H1 (cell line): ENCODE measurements around the gene AGER. TPM values are rescaled to one million over a fixed set of nuclear protein-coding genes. Genes with fewer than 3 reads are reported as not detected.

Source experiments
- CTCF ChIA-PET: fragments of 300-600 bp; sonication (Branson Sonifier 250); formaldehyde crosslinking; loops from one replicate; lab custom pipeline; 2021; ENCODE audit not compliant: partially characterized antibody; lab: Charles Lee
- POLR2A ChIA-PET: fragments of 300-600 bp; sonication (Branson Sonifier 250); formaldehyde crosslinking; loops from one replicate; lab custom pipeline; 2021; ENCODE audit warnings: inconsistent platforms; ENCODE audit not compliant: partially characterized antibody; lab: Charles Lee
- DNase-seq, 2 experiments: peaks; one replicate each; pipeline versions ENCODE4 v3.0.0 to v3.0.0-alpha.2; 2010 to 2022; ENCODE audit warnings: low spot score in 2 of 2, low read depth in 1 of 2, mixed read lengths in 1 of 2
- FAIRE-seq: peaks from 2 replicates; lab custom pipeline; 2011; peaks lifted over from hg19 to GRCh38; lab: Jason Lieb, UNC
- H2AFZ ChIP-seq: 2 replicates; pipeline ENCODE4 v1.8.1; 2012; ENCODE audit warnings: low read length, inconsistent platforms
- H2AK5ac ChIP-seq: 2 replicates; pipeline ENCODE4 v1.6.1; 2013; ENCODE audit warnings: low read depth, low read length
- H2BK120ac ChIP-seq: replicated peaks from 2 replicates; pipeline ENCODE3; 2013; ENCODE audit warnings: low read depth, low read length, inconsistent platforms
- H2BK12ac ChIP-seq: 2 replicates; pipeline ENCODE4 v1.6.1; 2013; ENCODE audit warnings: low read depth, low read length
- H2BK15ac ChIP-seq: 2 replicates; pipeline ENCODE4 v1.6.1; 2013; ENCODE audit warnings: low read length
- H2BK20ac ChIP-seq: 2 replicates; pipeline ENCODE4 v1.6.1; 2013; ENCODE audit warnings: low read length
- H2BK5ac ChIP-seq: 2 replicates; pipeline ENCODE4 v1.6.1; 2013; ENCODE audit warnings: low read depth, low read length
- H3K14ac ChIP-seq: 2 replicates; pipeline ENCODE4 v1.6.1; 2013; ENCODE audit warnings: inconsistent platforms; ENCODE audit not compliant: insufficient read length
- H3K18ac ChIP-seq: 2 replicates; pipeline ENCODE4 v1.6.1; 2013; ENCODE audit warnings: low read length; ENCODE audit errors: extremely low read depth
- H3K23ac ChIP-seq: 2 replicates; pipeline ENCODE4 v1.6.1; 2013; ENCODE audit warnings: inconsistent platforms; ENCODE audit not compliant: insufficient read length
- H3K23me2 ChIP-seq: 2 replicates; pipeline ENCODE4 v1.6.1; 2013; ENCODE audit warnings: low read depth, low read length
- H3K27ac ChIP-seq: 2 replicates; pipeline ENCODE4 v1.6.1; 2011; ENCODE audit warnings: low read depth, low read length, inconsistent platforms
- H3K27me3 ChIP-seq, 4 experiments: replicated peaks in 1 of 4; 1 replicate in 1 of 4; 2 replicates in 3 of 4; pipeline versions ENCODE4 v1.6.1 to v1.8.1; 2011 to 2013; ENCODE audit warnings: low read length in 3 of 4, mild to moderate bottlenecking in 3 of 4, inconsistent platforms in 2 of 4, mixed read lengths in 2 of 4, moderate library complexity in 1 of 4; ENCODE audit not compliant: control insufficient read depth in 3 of 4, insufficient read depth in 3 of 4; ENCODE audit errors: extremely low read depth in 1 of 4
- H3K36me3 ChIP-seq, 4 experiments: 2 replicates each; pipeline versions ENCODE4 v1.6.1 to v1.8.1; 2011 to 2013; ENCODE audit warnings: mild to moderate bottlenecking in 4 of 4, low read length in 3 of 4, moderate library complexity in 2 of 4, control low read depth in 1 of 4, inconsistent platforms in 1 of 4; ENCODE audit not compliant: insufficient read depth in 4 of 4, control insufficient read depth in 2 of 4
- H3K4ac ChIP-seq: replicated peaks from 2 replicates; pipeline ENCODE3; 2013; ENCODE audit warnings: low read length, low read depth, mixed read lengths, inconsistent platforms; ENCODE audit not compliant: insufficient read length
- H3K4me1 ChIP-seq, 4 experiments: replicated peaks in 1 of 4; 1 replicate in 1 of 4; 2 replicates in 3 of 4; pipeline versions ENCODE4 v1.6.1 to v1.8.1; 2011 to 2013; ENCODE audit warnings: low read length in 3 of 4, inconsistent platforms in 2 of 4, mixed read lengths in 1 of 4; ENCODE audit not compliant: insufficient read depth in 4 of 4, control insufficient read depth in 3 of 4
- H3K4me2 ChIP-seq, 2 experiments: 2 replicates each; pipeline versions ENCODE4 v1.6.1 to v1.8.1; 2011 to 2013; ENCODE audit warnings: low read depth in 2 of 2, low read length in 2 of 2, control low read depth in 1 of 2, inconsistent platforms in 1 of 2, mild to moderate bottlenecking in 1 of 2; ENCODE audit not compliant: insufficient read depth in 1 of 2
- H3K4me3 ChIP-seq, 4 experiments: fragments of 200-600, 300-600 bp in 1 of 4; sonication (generic), shearing (Covaris generic), sonication (Bioruptor Twin) in 1 of 4; 2 replicates each; pipeline versions ENCODE4 v1.5.1 to v1.8.1; 2011 to 2016; ENCODE audit warnings: low read length in 4 of 4, low read depth in 3 of 4, control low read depth in 2 of 4, inconsistent platforms in 2 of 4, mild to moderate bottlenecking in 2 of 4, mixed read lengths in 1 of 4, moderate library complexity in 1 of 4; ENCODE audit not compliant: insufficient read depth in 2 of 4; ENCODE audit errors: extremely low read depth in 1 of 4
- H3K56ac ChIP-seq: replicated peaks from 2 replicates; pipeline ENCODE3; 2013; ENCODE audit warnings: low read depth, mild to moderate bottlenecking, mixed read lengths, low read length, inconsistent platforms; ENCODE audit not compliant: insufficient read length
- H3K79me1 ChIP-seq: 2 replicates; pipeline ENCODE4 v1.6.1; 2013; ENCODE audit warnings: low read depth, low read length, control low read depth
- H3K79me2 ChIP-seq, 2 experiments: 2 replicates each; pipeline versions ENCODE4 v1.6.1 to v1.8.1; 2012 to 2013; ENCODE audit warnings: low read length in 2 of 2, mild to moderate bottlenecking in 2 of 2, inconsistent platforms in 1 of 2; ENCODE audit not compliant: insufficient read depth in 2 of 2, control insufficient read depth in 1 of 2
- H3K9ac ChIP-seq, 4 experiments: replicated peaks in 1 of 4; 1 replicate in 1 of 4; 2 replicates in 3 of 4; pipeline versions ENCODE4 v1.6.1 to v1.8.1; 2011 to 2013; ENCODE audit warnings: low read depth in 3 of 4, low read length in 3 of 4, control low read depth in 2 of 4, mild to moderate bottlenecking in 2 of 4, moderate library complexity in 2 of 4, inconsistent platforms in 1 of 4; ENCODE audit errors: extremely low read depth in 1 of 4
- H3K9me3 ChIP-seq, 2 experiments: 2 replicates each; pipeline versions ENCODE4 v1.6.1 to v1.8.1; 2012 to 2013; ENCODE audit warnings: mild to moderate bottlenecking in 2 of 2, moderate library complexity in 2 of 2, control low read depth in 1 of 2, inconsistent platforms in 1 of 2, low read depth in 1 of 2, low read length in 1 of 2, mixed read lengths in 1 of 2; ENCODE audit not compliant: insufficient read depth in 2 of 2
- H4K20me1 ChIP-seq, 2 experiments: replicated peaks in 1 of 2; 2 replicates each; pipeline versions ENCODE3 to v1.8.1; 2011 to 2013; ENCODE audit warnings: inconsistent platforms in 2 of 2, low read length in 2 of 2, mild to moderate bottlenecking in 1 of 2; ENCODE audit not compliant: insufficient read depth in 2 of 2, control insufficient read depth in 1 of 2
- H4K5ac ChIP-seq: 2 replicates; pipeline ENCODE4 v1.6.1; 2013; ENCODE audit warnings: low read length, low read depth, mixed read lengths, inconsistent platforms; ENCODE audit not compliant: insufficient read length
- H4K8ac ChIP-seq: 2 replicates; pipeline ENCODE4 v1.8.0; 2013; ENCODE audit warnings: mild to moderate bottlenecking, moderate library complexity, low read length, inconsistent platforms; ENCODE audit not compliant: insufficient read depth; ENCODE audit errors: extremely low read depth
- H4K91ac ChIP-seq: replicated peaks from 2 replicates; pipeline ENCODE3; 2013; ENCODE audit warnings: low read length, mixed read lengths, inconsistent platforms; ENCODE audit not compliant: insufficient read length
- ATF3 ChIP-seq: IDR thresholded peaks from 2 replicates; pipeline ENCODE4 v1.6.1; 2011; ENCODE audit warnings: low read depth, mild to moderate bottlenecking, low read length; ENCODE audit not compliant: insufficient read depth
- BRCA1 ChIP-seq: IDR thresholded peaks from 2 replicates; pipeline ENCODE4 v1.6.1; 2012; ENCODE audit warnings: low read depth, low read length, improper control_type of control experiment
- E2F6 ChIP-seq: IDR thresholded peaks from 2 replicates; pipeline ENCODE4 v1.6.1; 2012; ENCODE audit warnings: inconsistent platforms
- RAD21 ChIP-seq, 2 experiments: IDR thresholded peaks in 1 of 2; conservative IDR thresholded peaks in 1 of 2; 2 replicates each; pipeline ENCODE4 v1.6.1; 2011; ENCODE audit warnings: low read depth in 2 of 2, low read length in 2 of 2, improper control_type of control experiment in 1 of 2, inconsistent platforms in 1 of 2, mild to moderate bottlenecking in 1 of 2, moderate library complexity in 1 of 2
- RNF2 ChIP-seq: fragments of 200-900, 300-1000 bp; sonication (generic); IDR thresholded peaks from 2 replicates; pipeline ENCODE4 v1.7.1; 2016; ENCODE audit warnings: borderline replicate concordance, low read depth, mild to moderate bottlenecking, antibody characterized with exemption, low read length; ENCODE audit not compliant: poor library complexity, severe bottlenecking; ENCODE audit errors: missing control alignments
- SIN3A ChIP-seq, 2 experiments: IDR thresholded peaks in 1 of 2; conservative IDR thresholded peaks in 1 of 2; 2 replicates each; pipeline ENCODE4 v1.6.1; 2011 to 2012; ENCODE audit warnings: low read length in 2 of 2, improper control_type of control experiment in 1 of 2, low read depth in 1 of 2, mild to moderate bottlenecking in 1 of 2
- SP4 ChIP-seq: IDR thresholded peaks from 2 replicates; pipeline ENCODE4 v1.6.1; 2012; ENCODE audit warnings: low read length, inconsistent platforms
- TAF1 ChIP-seq: IDR thresholded peaks from 2 replicates; pipeline ENCODE4 v1.6.1; 2011; ENCODE audit warnings: mild to moderate bottlenecking, low read depth, low read length
- TEAD4 ChIP-seq: IDR thresholded peaks from 2 replicates; pipeline ENCODE4 v1.6.1; 2012; ENCODE audit warnings: low read depth, low read length, inconsistent platforms, mixed read lengths
- WGBS, 2 experiments: shearing (Covaris generic) in 1 of 2; methylation state at CpG; one replicate each; pipeline versions ENCODE4 v1.1.6 to v1.1.7; 2013 to 2015; ENCODE audit warnings: low lambda C conversion rate in 2 of 2, mixed read lengths in 2 of 2, inconsistent platforms in 1 of 2, low coverage in 1 of 2, missing lambda C conversion rate in 1 of 2; ENCODE audit not compliant: insufficient replicate concordance in 2 of 2, insufficient coverage in 1 of 2, insufficient read length in 1 of 2; ENCODE audit errors: extremely low coverage in 1 of 2, missing lambda C conversion rate in 1 of 2; 5-methylcytosine and 5-hydroxymethylcytosine counted together
- polyA plus RNA-seq, 7 experiments: library from polyadenylated mRNA; depleted of rRNA in 3 of 7; stranded (reverse) in 5 of 7; unstranded in 2 of 7; fragments of >200 nt in 5 of 7; fragments of 200-250 nt in 2 of 7; gene quantifications; 1 replicate in 5 of 7; 2 replicates in 1 of 7; 4 replicates in 1 of 7; pipeline versions ENCODE4 v1.2.1 to v1.2.3, GENCODE V29; 2011 to 2013; ENCODE audit warnings: missing spikeins in 2 of 7, mixed read lengths in 2 of 7
- total RNA-seq: library from RNA; stranded (reverse); fragmentation: NEBNext Ultra II Directional; extraction: Animal tissue kit (Norgen Biotek cat#: 25700); gene quantifications from 2 replicates; pipeline ENCODE4 v1.2.1, GENCODE V29; 2021

AGER gene
- total and polyA plus RNA-seq, 2 of the 8 experiments (the other 6 are each of a cell fraction or from before 2014, with no cell fraction given), result 3.8 to 10.9 TPM

GRCh38 chr6:32156891-32157290 lies 27.2 kb downstream of the AGER start:
- Histone ChIP-seq H3K23ac (no peak overlapping the region), H3K4me3 (no peak overlapping the region), H3K14ac (no peak overlapping the region), H4K20me1 (no peaks in the 10 kb centered on the region), H3K4me2 (no peak overlapping the region), H3K4me1 (peaks cover 4 to 13% (median 6%) of the 10 kb centered on the region in 4 experiments), H2AK5ac (no peak overlapping the region), H3K4ac (no peak overlapping the region), H3K56ac (no peak overlapping the region), H2BK20ac (no peak overlapping the region), H4K91ac (no peak overlapping the region), H3K18ac (no peak overlapping the region), H2BK15ac (no peak overlapping the region), H4K5ac (no peak overlapping the region), H2AFZ (no peak overlapping the region), H3K23me2 (peaks cover 18% of the 10 kb centered on the region), H3K27me3 (peaks cover under 1 to 13% (median 10%) of the 10 kb centered on the region in 4 experiments; a peak in 6 of 7 replicates), H3K79me2 (peaks cover 0 to 5% of the 10 kb centered on the region in 2 experiments; a peak in 1 of 4 replicates), H4K8ac (no peak overlapping the region), H3K79me1 (0 out of 2 replicates have a peak, but pooled peaks cover 3% of the 10 kb centered on the region), H2BK120ac (no peak overlapping the region), H3K9me3 (no peaks in the 10 kb centered on the region), H3K27ac (no peak overlapping the region), H2BK12ac (no peak overlapping the region), H2BK5ac (no peak overlapping the region), H3K36me3 (peaks cover 4 to 14% (median 10%) of the 10 kb centered on the region in 4 experiments; a peak in 6 of 8 replicates), H3K9ac (no peak overlapping the region)
- WGBS, 2 experiments, result 95% methylated on average over 9 of the region's 9 CpGs; no CpG with 5 or more reads in 1 of the 2 experiments
- ChIA-PET POLR2A (interaction anchor here (1.4 kb wide), 1 partner anchor 9 kb away, joined by 3 read pairs; no protein-coding TSS in a partner anchor), CTCF (no interaction called here)
- FAIRE-seq (no peak), DNase-seq (no peak)
- TF ChIP-seq BRCA1 (no peak), TEAD4 (no peak), E2F6 (no peak), TAF1 (no peak), RAD21 (IDR thresholded peaks at IDR 0.05 in 1 of 2, conservative IDR thresholded peaks at IDR 0.05 in 1 of 2; ENCODE audit: low read depth in 2 of 2, low read length in 2 of 2) (no peak), ATF3 (no peak), SP4 (no peak), RNF2 (no peak), SIN3A (conservative IDR thresholded peaks at IDR 0.05 in 1 of 2, IDR thresholded peaks at IDR 0.05 in 1 of 2; ENCODE audit: low read depth in 1 of 2, low read length in 2 of 2) (no peak)
